Measurements from ENCODE around the gene CACNA2D1.

The CACNA2D1 gene

DNA sequence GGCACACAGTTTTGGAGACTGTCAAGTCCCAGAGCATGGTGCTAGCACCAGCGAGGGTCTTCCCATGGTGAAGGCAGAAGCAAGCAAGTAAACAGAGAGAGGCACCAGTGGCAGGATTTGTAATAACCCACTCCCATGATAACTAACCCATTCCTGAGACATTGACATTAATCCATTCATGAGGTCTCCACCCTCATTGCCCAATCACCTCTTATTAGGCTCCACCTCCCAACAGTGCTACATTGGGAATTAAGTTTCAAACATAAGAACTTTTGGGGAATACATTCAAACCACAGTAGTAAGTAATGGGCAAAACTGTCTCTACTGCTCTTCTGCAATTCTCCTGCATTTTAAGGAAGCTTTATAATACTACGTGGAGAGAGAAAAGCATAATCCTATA is 193.6 kb downstream of the CACNA2D1 start:
- TF ChIP-seq POLR2AphosphoS5 (IDR thresholded peaks at IDR 0.05; ENCODE audit: low read depth, low read length): no peak
- TF ChIP-seq SIN3A (IDR thresholded peaks at IDR 0.05; ENCODE audit: borderline replicate concordance, insufficient read depth, low read length): no peak
- TF ChIP-seq FOXP2 (optimal IDR thresholded peaks at IDR 0.05; ENCODE audit: borderline replicate concordance, extremely low read depth, extremely low read length, insufficient read depth): no peak
- TF ChIP-seq, protein P1, sequence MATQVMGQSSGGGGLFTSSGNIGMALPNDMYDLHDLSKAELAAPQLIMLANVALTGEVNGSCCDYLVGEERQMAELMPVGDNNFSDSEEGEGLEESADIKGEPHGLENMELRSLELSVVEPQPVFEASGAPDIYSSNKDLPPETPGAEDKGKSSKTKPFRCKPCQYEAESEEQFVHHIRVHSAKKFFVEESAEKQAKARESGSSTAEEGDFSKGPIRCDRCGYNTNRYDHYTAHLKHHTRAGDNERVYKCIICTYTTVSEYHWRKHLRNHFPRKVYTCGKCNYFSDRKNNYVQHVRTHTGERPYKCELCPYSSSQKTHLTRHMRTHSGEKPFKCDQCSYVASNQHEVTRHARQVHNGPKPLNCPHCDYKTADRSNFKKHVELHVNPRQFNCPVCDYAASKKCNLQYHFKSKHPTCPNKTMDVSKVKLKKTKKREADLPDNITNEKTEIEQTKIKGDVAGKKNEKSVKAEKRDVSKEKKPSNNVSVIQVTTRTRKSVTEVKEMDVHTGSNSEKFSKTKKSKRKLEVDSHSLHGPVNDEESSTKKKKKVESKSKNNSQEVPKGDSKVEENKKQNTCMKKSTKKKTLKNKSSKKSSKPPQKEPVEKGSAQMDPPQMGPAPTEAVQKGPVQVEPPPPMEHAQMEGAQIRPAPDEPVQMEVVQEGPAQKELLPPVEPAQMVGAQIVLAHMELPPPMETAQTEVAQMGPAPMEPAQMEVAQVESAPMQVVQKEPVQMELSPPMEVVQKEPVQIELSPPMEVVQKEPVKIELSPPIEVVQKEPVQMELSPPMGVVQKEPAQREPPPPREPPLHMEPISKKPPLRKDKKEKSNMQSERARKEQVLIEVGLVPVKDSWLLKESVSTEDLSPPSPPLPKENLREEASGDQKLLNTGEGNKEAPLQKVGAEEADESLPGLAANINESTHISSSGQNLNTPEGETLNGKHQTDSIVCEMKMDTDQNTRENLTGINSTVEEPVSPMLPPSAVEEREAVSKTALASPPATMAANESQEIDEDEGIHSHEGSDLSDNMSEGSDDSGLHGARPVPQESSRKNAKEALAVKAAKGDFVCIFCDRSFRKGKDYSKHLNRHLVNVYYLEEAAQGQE (IDR thresholded peaks at IDR 0.05; ENCODE audit: insufficient read depth in 1 of 2, low read depth in 2 of 2, low read length in 2 of 2): no peak
- no peak for TF ChIP-seq TAF1 (IDR thresholded peaks at IDR 0.05; ENCODE audit: borderline replicate concordance, insufficient read depth, low read length)

DNA sequence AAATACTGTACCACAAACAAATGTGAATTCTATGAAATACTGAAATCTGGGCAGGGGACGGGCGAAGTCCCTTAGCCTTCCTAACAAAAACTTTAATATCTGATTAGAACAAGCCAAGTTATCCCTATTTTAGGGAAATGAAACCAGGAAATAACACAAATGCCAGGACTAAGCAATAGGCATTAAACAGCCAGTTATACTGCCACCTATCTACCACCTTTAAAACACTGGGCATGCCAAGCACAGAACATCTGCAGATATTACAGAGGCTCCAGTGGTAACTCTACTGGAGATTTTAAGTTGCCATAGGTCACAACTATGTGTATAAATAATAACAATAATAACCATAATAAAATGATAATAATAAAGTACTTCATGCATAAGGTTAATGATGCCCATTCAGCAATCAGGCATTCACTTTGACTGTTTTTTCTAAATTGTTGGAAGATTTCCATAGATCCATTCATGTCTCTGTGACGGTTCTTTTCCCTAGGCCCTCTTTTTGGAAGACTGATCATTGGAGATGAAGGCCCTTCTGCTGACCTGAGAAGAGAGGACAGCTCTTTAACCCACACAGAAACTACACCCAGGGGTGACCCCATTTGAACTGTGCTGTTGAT is 195.7 kb downstream of the CACNA2D1 start:
- TF ChIP-seq, protein P1 (IDR thresholded peaks at IDR 0.05; ENCODE audit: insufficient read depth in 1 of 2, low read depth in 2 of 2, low read length in 2 of 2): no peak
- TF ChIP-seq FOXP2 (optimal IDR thresholded peaks at IDR 0.05; ENCODE audit: borderline replicate concordance, extremely low read depth, extremely low read length, insufficient read depth) (no peak), TAF1 (IDR thresholded peaks at IDR 0.05; ENCODE audit: borderline replicate concordance, insufficient read depth, low read length) (no peak), SIN3A (IDR thresholded peaks at IDR 0.05; ENCODE audit: borderline replicate concordance, insufficient read depth, low read length) (no peak), POLR2AphosphoS5 (IDR thresholded peaks at IDR 0.05; ENCODE audit: low read depth, low read length) (no peak)

DNA sequence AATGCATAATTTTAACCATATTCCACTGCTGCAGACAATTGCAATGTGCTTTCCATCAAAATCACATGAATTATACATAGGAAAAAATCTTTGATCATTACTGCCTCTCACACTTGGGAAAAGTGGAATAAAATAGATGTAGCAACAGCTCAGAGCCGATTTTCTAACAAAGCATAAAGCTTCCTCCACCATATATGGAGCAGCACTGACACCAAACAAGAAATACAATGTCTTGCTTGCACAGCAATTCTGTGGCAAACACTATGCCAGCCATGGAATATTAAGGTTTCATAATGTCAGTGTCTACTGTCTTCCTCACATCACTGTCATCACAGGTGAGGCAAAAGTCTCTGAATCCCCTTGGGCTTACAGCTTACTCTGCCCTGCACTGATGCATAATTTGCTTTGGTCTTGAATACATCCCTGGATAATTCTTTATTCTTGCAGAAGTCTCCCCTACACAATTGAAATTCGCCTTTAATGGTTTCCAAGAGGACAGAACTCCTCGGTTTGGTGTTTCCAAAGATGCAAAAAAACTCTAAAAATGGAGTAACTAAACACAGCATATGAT is 198.5 kb downstream of the CACNA2D1 start:
- TF ChIP-seq SIN3A (IDR thresholded peaks at IDR 0.05; ENCODE audit: borderline replicate concordance, insufficient read depth, low read length) (no peak), TAF1 (IDR thresholded peaks at IDR 0.05; ENCODE audit: borderline replicate concordance, insufficient read depth, low read length) (no peak), POLR2AphosphoS5 (IDR thresholded peaks at IDR 0.05; ENCODE audit: low read depth, low read length) (no peak), FOXP2 (optimal IDR thresholded peaks at IDR 0.05; ENCODE audit: borderline replicate concordance, extremely low read depth, extremely low read length, insufficient read depth) (no peak)
- TF ChIP-seq, protein P1 (IDR thresholded peaks at IDR 0.05; ENCODE audit: insufficient read depth in 1 of 2, low read depth in 2 of 2, low read length in 2 of 2): no peak

DNA sequence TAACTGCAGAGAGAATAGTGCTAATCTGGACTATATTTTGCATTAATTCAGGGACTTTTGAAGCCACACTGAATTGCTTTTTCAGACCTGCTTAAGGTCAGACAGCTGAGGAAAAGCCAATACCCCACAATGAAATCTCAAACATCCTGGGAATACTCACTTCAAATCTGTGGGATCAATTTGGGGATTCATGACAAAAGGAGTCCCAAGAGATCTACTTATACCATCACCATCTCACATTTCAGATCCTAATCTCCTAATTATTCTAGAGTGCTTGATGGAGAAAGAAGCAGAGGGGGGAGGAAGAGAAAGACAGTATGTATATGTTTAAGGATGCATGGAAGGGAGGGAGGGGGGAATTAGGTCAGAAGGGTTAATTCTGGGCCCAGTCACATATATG is 202.2 kb downstream of the CACNA2D1 start:
- no peak for TF ChIP-seq SIN3A (IDR thresholded peaks at IDR 0.05; ENCODE audit: borderline replicate concordance, insufficient read depth, low read length)
- TF ChIP-seq, protein P1 (IDR thresholded peaks at IDR 0.05; ENCODE audit: insufficient read depth in 1 of 2, low read depth in 2 of 2, low read length in 2 of 2): no peak
- no peak for TF ChIP-seq POLR2AphosphoS5 (IDR thresholded peaks at IDR 0.05; ENCODE audit: low read depth, low read length)
- TF ChIP-seq FOXP2 (optimal IDR thresholded peaks at IDR 0.05; ENCODE audit: borderline replicate concordance, extremely low read depth, extremely low read length, insufficient read depth): no peak
